Liver (tissue), 9 donors: Measurements from ENCODE around the gene UGCG. TPM values are rescaled to one million over a fixed set of nuclear protein-coding genes. Genes with fewer than 3 reads are reported as not detected.
"Not testable (repeated sequence)": the region's sequence is repeated elsewhere in the genome, so short reads cannot be mapped to it uniquely, and the experiment has no call there.

ENCODE experiments used
- DNase-seq: peaks from one replicate; pipeline ENCODE4 v3.0.0-alpha.2; 2017; ENCODE audit warnings: low spot score
- H3K27ac ChIP-seq, 2 donors: one replicate each; pipeline ENCODE4 v1.7.0; 2013; ENCODE audit warnings: inconsistent platforms in 2 of 2, low read length in 2 of 2, control low read depth in 1 of 2, low read depth in 1 of 2, mild to moderate bottlenecking in 1 of 2
- H3K27me3 ChIP-seq, 4 donors: one replicate each; pipeline versions ENCODE4 v1.6.1 to v1.7.0; 2013; ENCODE audit warnings: low read length in 3 of 4, inconsistent platforms in 1 of 4, mild to moderate bottlenecking in 1 of 4, moderate library complexity in 1 of 4; ENCODE audit not compliant: control insufficient read depth in 4 of 4, insufficient read depth in 4 of 4
- H3K36me3 ChIP-seq, 4 donors: one replicate each; pipeline versions ENCODE4 v1.6.1 to v1.7.0; 2013; ENCODE audit warnings: low read length in 3 of 4, mild to moderate bottlenecking in 3 of 4, low read depth in 1 of 4, moderate library complexity in 1 of 4; ENCODE audit not compliant: control insufficient read depth in 4 of 4, insufficient read depth in 3 of 4
- H3K4me1 ChIP-seq, 4 donors: one replicate each; pipeline versions ENCODE4 v1.6.1 to v1.7.0; 2013; ENCODE audit warnings: low read length in 3 of 4, mild to moderate bottlenecking in 3 of 4, moderate library complexity in 1 of 4; ENCODE audit not compliant: control insufficient read depth in 4 of 4, insufficient read depth in 4 of 4
- H3K4me3 ChIP-seq, 3 donors: one replicate each; pipeline versions ENCODE4 v1.6.1 to v1.7.0; 2013; ENCODE audit warnings: low read length in 3 of 3, control low read depth in 1 of 3, low read depth in 1 of 3, mild to moderate bottlenecking in 1 of 3
- H3K9ac ChIP-seq, 2 donors: one replicate each; pipeline ENCODE4 v1.7.0; 2013; ENCODE audit warnings: low read length in 2 of 2, mild to moderate bottlenecking in 2 of 2, moderate library complexity in 2 of 2, control low read depth in 1 of 2, low read depth in 1 of 2
- H3K9me3 ChIP-seq, 4 donors: one replicate each; pipeline versions ENCODE4 v1.6.1 to v1.7.0; 2013; ENCODE audit warnings: low read length in 3 of 4; ENCODE audit not compliant: control insufficient read depth in 4 of 4
- ATF3 ChIP-seq: IDR thresholded peaks from 2 replicates; pipeline ENCODE4 v1.6.1; 2016; ENCODE audit warnings: antibody characterized with exemption
- EGR1 ChIP-seq, 2 donors: IDR thresholded peaks; 2 replicates each; pipeline ENCODE4 v1.6.1; 2016 to 2018; ENCODE audit warnings: antibody characterized with exemption in 2 of 2, low read depth in 2 of 2
- FOXA1 ChIP-seq: IDR thresholded peaks from 2 replicates; pipeline ENCODE4 v1.6.1; 2016; ENCODE audit warnings: antibody characterized with exemption
- FOXA2 ChIP-seq: IDR thresholded peaks from 2 replicates; pipeline ENCODE4 v1.6.1; 2016; ENCODE audit warnings: antibody characterized with exemption
- GABPA ChIP-seq, 2 donors: IDR thresholded peaks in 1 of 2; conservative IDR thresholded peaks in 1 of 2; 2 replicates each; pipeline ENCODE4 v1.6.1; 2016; ENCODE audit warnings: antibody characterized with exemption in 2 of 2, mild to moderate bottlenecking in 1 of 2, moderate library complexity in 1 of 2
- HNF4A ChIP-seq, 2 donors: conservative IDR thresholded peaks; 2 replicates each; pipeline ENCODE4 v1.6.1; 2016; ENCODE audit warnings: antibody characterized with exemption in 2 of 2, mild to moderate bottlenecking in 2 of 2
- HNF4G ChIP-seq: IDR thresholded peaks from 2 replicates; pipeline ENCODE4 v1.6.1; 2016; ENCODE audit warnings: antibody characterized with exemption
- JUND ChIP-seq, 2 donors: IDR thresholded peaks; 2 replicates each; pipeline ENCODE4 v1.6.1; 2016; ENCODE audit warnings: antibody characterized with exemption in 2 of 2
- NR2F2 ChIP-seq: IDR thresholded peaks from 2 replicates; pipeline ENCODE4 v1.6.1; 2016; ENCODE audit warnings: antibody characterized with exemption
- RAD21 ChIP-seq, 2 donors: IDR thresholded peaks; 2 replicates each; pipeline ENCODE4 v1.6.1; 2016; ENCODE audit warnings: antibody characterized with exemption in 2 of 2, mild to moderate bottlenecking in 2 of 2
- RXRA ChIP-seq, 2 donors: IDR thresholded peaks; 2 replicates each; pipeline ENCODE4 v1.6.1; 2017 to 2018; ENCODE audit warnings: antibody characterized with exemption in 2 of 2, mild to moderate bottlenecking in 1 of 2
- SP1 ChIP-seq: IDR thresholded peaks from 2 replicates; pipeline ENCODE4 v1.6.1; 2018; ENCODE audit warnings: antibody characterized with exemption, mild to moderate bottlenecking
- TAF1 ChIP-seq: conservative IDR thresholded peaks from 2 replicates; pipeline ENCODE4 v1.6.1; 2016; ENCODE audit warnings: antibody characterized with exemption, mild to moderate bottlenecking
- YY1 ChIP-seq: IDR thresholded peaks from 2 replicates; pipeline ENCODE4 v1.6.1; 2016; ENCODE audit warnings: antibody characterized with exemption, mild to moderate bottlenecking
- WGBS: extraction: QIAGEN DNeasy Blood & Tissue Kit; methylation state at CpG from one replicate; pipeline ENCODE4 v1.1.7; 2013; 5-methylcytosine and 5-hydroxymethylcytosine counted together
- polyA plus RNA-seq, 2 donors: library from polyadenylated mRNA; stranded (reverse) in 1 of 2; unstranded in 1 of 2; fragments of 200-250 nt in 1 of 2; fragments of >200 nt in 1 of 2; fragmentation: Nextera tagmentation in 1 of 2; extraction: Ambion mirVana in 1 of 2; gene quantifications; one replicate each; pipeline versions ENCODE4 v1.2.1 to v1.2.3, GENCODE V29; 2013 to 2015
- total RNA-seq, 2 donors: library from RNA; depleted of rRNA; stranded (reverse); fragments of >200 nt; gene quantifications; one replicate each; pipeline ENCODE4 v1.2.3, GENCODE V29; 2014
- donor health status: healthy.
- donor health status: healthy.
- donor health status: healthy.
- donor health status: healthy.
- donor health status: healthy.

Gene UGCG
- total and polyA plus RNA-seq, 4 donors: 5.2 to 44.2 (median 12.0) TPM

GRCh38 chr9:111957856-111958631 is 61.4 kb downstream of the UGCG start:
- TF ChIP-seq RAD21 (IDR thresholded peaks at IDR 0.05): peak; percentile 6 to 7
- TF ChIP-seq FOXA2: no peak
- no peak for TF ChIP-seq HNF4G
- TF ChIP-seq GABPA (IDR thresholded peaks at IDR 0.05 in 1 of 2, conservative IDR thresholded peaks at IDR 0.05 in 1 of 2): no peak
- no peak for TF ChIP-seq EGR1 (IDR thresholded peaks at IDR 0.05; ENCODE audit: low read depth in 2 of 2)
- TF ChIP-seq JUND (IDR thresholded peaks at IDR 0.05): no peak
- Histone ChIP-seq H3K4me3 (no peak overlapping the region), H3K27me3 (no peaks in the 10 kb centered on the region), H3K36me3 (no peaks in the 10 kb centered on the region), H3K4me1 (no peaks in the 10 kb centered on the region), H3K27ac (peak overlapping the region in 1 of 2 donors; percentile 38), H3K9ac (no peak overlapping the region), H3K9me3 (no peaks in the 10 kb centered on the region)
- WGBS: 64% methylated on average over 3 of the region's 3 CpGs
- no peak for DNase-seq

DNA sequence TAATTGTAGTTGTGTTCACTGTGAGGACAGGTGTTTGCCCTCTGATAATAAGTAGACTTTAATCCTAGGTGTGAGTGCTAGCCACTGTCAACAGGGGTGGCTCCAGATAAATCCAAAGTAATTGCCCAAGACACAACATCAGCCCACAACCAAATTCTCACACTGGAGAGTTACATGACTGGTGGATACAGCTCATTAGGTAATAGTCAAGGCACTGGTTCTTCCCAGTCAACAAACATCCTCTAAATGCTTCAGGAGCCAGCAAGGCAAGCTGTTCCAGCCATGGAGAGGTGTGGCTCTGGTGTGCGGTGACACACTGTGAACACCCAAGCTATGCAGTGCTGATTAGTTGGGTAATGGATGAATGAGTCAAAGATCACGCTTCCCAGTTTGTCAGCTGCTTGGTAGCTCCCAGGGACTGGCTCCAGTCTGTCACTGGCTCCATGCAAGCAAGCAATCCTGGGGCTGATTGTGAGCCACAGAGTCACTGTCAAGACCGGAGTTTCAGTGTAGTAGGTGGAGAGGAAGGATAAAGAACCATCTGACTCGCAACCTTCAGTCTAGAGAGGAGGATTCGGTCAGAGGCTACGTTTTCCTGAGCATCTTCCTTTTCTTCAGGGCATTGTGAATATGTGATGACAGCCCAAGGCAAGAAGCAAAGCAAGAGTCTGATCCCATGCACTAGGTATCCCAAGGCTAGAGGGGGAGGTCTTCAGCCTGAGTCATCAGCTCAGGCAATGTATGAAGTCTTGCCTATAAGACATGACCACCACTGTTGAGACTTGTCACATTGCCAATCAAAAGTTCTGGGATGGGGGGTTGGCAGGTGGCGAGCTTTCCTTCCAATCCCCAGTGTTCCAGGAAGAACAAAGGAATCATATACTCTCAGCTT is 63.1 kb downstream of the UGCG start:
- H3K36me3 ChIP-seq: no peaks in the 10 kb centered on the region
- no peak for DNase-seq
- H3K27me3 ChIP-seq: no peaks in the 10 kb centered on the region
- 67% methylated on average over 7 of the region's 7 CpGs for WGBS
- no peak overlapping the region for H3K4me3 ChIP-seq
- no peak overlapping the region for H3K9ac ChIP-seq
- H3K4me1 ChIP-seq: no peaks in the 10 kb centered on the region
- TF ChIP-seq RXRA (IDR thresholded peaks at IDR 0.05) (peak in 1 of 2 donors; percentile 35), EGR1 (IDR thresholded peaks at IDR 0.05; ENCODE audit: low read depth in 2 of 2) (no peak), NR2F2 (no peak), HNF4A (conservative IDR thresholded peaks at IDR 0.05) (peak; percentile 32 to 52), SP1 (no peak), FOXA2 (no peak), HNF4G (no peak)
- no peak overlapping the region for H3K27ac ChIP-seq
- H3K9me3 ChIP-seq: no peaks in the 10 kb centered on the region

DNA sequence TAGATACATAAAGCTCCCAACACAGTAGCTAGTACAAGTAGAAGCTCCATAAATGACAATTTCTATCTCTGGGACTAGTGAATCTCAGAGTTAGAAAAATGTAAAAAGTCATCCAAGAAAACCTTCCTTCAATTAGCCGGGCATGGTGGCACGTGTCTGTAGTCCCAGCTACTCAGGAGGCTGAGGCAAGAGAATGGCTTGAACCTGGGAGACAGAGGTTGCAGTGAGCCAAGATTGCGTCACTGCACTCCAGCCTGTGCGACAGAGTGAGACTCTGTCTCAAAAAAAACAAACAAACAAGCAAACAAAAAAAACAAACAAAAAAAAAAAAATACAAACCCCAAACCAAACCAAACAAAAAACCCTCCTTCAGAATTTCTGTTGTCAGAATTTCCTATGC is 63.9 kb downstream of the UGCG start:
- H3K27ac ChIP-seq: not testable (repeated sequence)

DNA sequence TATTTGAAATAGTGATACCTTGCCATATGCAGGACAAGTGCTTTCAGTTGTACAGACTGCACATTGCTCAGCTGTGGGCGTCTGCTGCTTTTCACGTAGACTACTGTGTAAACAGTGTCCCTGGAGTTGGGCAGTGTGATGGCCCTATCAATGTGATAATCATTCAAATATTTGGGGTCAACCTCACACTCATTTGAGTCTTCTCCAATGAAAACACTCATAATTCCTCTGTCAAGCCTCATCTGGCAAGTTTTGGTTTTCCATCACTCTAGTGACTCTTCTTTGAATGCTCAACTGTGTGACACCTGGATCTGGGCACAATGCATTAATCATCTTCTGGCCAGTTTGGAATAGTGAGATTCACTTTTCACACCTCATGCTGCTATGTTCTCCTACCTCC is 64.4 kb downstream of the UGCG start:
- Histone ChIP-seq H3K27me3 (no peaks in the 10 kb centered on the region), H3K36me3 (no peaks in the 10 kb centered on the region), H3K4me1 (no peaks in the 10 kb centered on the region), H3K9me3 (no peaks in the 10 kb centered on the region), H3K9ac (no peak overlapping the region), H3K27ac (no peak overlapping the region), H3K4me3 (no peak overlapping the region)
- WGBS: 39% methylated on average over 2 of the region's 2 CpGs
- TF ChIP-seq YY1 (no peak), RAD21 (IDR thresholded peaks at IDR 0.05) (no peak), FOXA2 (no peak), GABPA (IDR thresholded peaks at IDR 0.05 in 1 of 2, conservative IDR thresholded peaks at IDR 0.05 in 1 of 2) (no peak), RXRA (IDR thresholded peaks at IDR 0.05) (no peak), TAF1 (no peak), SP1 (no peak), FOXA1 (no peak), EGR1 (IDR thresholded peaks at IDR 0.05; ENCODE audit: low read depth in 2 of 2) (no peak), ATF3 (no peak)
- DNase-seq: no peak

More for the DNA sequence above, 63.9 kb downstream of the UGCG start:
- H3K4me1 ChIP-seq, DNase-seq, H3K27me3 ChIP-seq, H3K9ac ChIP-seq, H3K36me3 ChIP-seq, H3K4me3 ChIP-seq, H3K9me3 ChIP-seq: not testable (repeated sequence)
- 57% methylated on average over 4 of the region's 4 CpGs for WGBS
